Stimulated activated CD4-positive, alpha-beta T cell treated with anti-CD3 and anti-CD28 coated beads, TNF-alpha, amount 100 ng/mL, for 24 hours (primary cell): ENCODE measurements around the gene USP22.

ENCODE experiments used
- DNase-seq, 3 experiments: peaks; one replicate each; pipeline ENCODE4 v3.0.0-alpha.2; 2020; ENCODE audit warnings: low read depth in 3 of 3

Gene USP22

DNA sequence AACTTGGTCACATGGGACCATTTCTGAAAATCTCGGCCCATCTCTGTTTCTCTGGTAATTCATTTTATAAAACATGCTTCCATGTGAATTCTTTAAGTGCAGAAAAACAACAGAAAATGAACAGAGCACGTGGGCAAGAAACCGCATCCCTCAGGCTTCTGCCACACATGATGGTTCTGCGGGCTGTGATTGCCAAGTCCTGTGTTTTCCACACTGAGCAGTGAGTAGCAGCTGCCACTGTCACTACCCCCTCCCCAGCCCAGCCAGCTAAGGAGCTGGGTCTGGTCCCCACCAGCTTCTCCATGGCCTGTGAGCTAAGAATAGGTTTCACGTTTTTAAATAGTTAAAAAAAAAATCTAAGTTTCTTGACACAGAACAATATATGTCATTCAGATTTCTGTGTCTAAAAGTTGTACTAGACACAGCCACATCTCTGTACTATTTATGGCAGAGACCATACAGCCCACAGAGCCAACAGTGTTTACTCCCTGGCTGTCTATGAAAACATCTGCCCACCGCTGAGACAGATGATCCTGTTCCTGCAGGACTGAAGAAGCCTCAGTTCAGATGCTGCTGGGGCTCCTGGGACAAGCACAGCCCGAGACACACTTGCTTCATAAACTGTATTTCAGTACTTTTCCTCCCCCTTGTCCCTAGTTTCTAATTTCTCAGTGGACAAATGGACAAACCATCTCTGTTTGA lies 41.5 kb downstream of the USP22 start:
- DNase-seq: no peak

DNA sequence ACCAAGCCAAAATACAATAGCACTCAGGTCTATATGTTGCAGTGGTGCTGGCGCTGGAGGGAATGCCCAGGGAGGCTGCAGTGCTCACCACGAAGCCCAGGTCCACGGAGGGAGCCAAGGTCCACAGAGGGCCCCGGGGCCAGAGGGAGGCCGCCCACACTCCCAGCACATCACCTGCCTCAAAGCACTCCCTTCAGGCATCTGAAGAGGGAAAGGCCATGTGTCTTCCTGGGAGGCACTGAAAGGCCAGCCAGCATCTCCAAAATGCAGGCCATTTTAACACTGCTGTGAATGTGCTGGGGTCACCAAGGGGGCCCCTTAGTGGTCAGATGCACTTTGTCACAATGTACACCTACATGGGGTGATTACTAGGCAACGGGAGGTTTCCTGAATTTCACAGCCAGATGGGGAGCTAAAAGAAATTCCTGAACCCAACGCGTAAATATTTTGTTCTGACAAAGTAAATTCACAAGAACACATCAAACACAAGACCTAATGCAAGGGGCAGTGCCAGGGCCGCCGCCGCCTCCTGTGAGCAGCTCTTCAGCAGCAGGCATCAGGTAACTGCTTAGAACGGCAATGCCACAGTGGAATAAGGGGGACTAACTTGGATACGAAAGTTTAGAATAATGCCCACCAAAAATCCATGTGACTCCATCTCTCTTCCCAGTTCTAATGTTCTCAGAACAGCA lies 42.8 kb downstream of the USP22 start:
- DNase-seq: no peak

DNA sequence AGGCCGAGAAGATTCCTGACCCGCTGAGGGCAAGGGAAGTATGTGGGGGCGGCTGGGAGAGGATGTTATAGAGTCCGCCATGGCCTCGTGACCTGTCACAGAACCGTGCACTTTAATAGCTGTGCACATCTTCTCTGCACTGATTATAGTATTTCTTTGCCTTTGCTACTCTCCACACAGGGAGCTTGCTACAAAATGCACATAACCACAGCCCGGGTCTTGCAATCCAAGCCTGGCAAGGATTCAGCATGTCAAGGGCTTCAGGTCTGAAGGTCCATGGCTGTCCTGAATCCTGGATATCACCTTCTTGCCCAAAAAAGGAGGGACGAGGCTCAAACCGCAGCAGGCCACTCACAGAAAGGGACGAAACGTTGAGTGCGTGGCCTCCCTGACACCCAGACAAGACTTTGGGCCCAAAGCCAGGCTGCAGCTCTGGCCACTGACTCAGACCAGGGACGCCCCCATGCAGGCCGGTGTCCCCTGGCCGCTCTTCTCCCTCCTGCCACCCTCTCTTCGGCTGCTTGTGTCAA lies 43.7 kb downstream of the USP22 start:
- DNase-seq: no peak

DNA sequence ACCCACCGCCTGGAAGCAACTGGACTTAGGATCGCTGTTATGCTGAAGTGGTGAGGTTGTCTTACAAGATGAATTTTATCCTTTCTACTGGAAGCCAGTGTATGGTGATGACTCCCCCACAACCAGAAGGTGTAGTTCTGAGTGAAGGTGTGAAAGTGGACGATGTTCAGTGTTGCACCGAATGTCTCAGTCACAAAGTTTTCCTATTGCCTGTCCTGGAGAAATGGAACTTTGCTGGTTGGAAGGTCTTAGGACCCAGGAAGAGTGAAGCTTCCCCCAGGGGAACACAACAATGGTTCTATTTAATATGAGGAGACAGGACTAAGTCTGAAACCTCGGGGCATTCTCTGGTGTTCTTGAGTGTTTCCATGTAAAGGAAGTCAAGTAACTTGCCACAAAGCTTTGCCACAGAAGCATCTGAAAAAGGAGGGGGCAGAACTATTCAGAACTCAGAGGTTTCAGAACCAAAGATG lies 44.2 kb downstream of the USP22 start:
- no peak for DNase-seq

DNA sequence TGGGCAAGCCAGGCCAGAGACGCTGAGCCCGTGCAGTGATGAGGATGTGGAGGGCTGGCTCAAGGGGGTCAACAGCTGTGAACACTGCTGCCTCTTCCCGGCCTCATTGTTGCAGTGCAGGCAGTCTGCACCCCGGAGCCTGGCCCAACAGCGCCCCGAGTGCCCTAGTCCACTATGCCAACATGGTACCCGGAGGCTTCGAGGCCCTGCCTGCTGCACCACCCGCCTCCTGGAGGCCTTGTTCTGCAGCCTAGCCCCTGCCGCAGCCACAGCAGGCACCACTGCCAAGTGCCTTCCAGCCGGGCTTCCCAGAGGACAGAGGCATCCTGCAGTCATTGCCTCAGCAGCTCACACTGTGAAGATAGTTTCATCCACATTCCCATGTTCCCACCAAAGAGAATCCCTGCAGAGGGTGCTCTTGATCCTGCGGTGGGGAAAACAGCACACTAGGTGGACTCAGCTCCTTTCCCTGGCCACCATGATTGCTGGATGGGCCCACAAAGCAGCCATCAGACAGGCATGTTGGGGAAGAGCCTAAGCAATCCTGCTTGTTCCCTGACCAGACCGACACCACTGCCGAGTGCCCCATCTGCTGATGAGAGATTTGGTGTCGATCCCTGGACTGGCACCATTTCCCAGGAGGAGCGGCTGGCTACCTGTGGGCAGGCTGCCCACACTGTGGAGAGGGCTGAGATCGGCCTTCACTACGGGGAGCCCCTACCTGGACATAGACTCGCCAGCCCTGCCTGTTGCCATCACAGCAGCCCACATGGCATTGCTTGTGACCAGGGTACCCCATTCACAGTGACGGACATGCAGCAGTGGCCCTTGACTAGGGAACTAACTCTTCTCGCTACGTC lies 44.9 kb downstream of the USP22 start:
- DNase-seq: no peak

DNA sequence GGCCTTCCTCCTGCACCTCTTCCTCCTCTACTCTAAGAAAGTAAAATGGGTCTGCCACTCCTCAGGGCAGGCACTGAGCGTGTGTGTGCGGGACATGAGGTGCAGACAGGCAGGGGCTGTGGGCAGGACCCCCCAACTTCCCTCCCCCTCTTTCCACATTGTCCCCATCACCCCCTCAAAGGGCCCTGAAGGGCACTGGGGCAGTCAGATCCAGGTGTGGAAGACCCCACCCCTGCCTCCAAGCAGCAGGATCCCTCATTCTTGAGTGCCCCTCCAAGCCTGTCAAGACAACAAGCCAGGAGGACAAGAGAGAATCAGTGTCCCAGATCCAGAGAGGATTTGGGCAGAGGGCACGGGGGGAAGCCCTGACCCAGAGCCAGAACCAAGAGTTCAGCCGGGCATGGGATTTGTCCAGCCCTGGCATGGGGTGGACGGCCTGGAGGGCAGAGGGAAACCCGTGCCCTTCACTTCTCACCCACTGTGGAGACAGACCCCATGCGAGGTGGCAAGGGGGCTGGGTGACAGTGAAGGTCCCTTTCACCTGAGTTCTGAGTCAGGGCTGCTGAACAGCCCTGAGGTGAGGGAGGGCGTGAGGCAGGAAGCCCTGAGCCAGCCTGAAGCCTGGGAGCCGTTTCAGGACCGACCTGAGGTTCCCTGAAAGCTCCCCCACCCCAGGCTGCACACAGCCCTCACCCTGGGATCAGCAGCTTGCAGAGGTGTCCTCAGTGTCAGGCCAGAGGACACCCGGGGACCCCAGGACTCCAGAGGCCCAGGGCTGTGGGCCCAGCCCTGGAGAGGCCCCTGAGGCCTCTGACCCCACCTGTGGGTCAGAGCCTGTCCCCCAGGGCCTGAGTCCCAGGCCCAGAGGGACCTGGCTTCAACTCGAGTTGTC lies 45.8 kb downstream of the USP22 start:
- no peak for DNase-seq

DNA sequence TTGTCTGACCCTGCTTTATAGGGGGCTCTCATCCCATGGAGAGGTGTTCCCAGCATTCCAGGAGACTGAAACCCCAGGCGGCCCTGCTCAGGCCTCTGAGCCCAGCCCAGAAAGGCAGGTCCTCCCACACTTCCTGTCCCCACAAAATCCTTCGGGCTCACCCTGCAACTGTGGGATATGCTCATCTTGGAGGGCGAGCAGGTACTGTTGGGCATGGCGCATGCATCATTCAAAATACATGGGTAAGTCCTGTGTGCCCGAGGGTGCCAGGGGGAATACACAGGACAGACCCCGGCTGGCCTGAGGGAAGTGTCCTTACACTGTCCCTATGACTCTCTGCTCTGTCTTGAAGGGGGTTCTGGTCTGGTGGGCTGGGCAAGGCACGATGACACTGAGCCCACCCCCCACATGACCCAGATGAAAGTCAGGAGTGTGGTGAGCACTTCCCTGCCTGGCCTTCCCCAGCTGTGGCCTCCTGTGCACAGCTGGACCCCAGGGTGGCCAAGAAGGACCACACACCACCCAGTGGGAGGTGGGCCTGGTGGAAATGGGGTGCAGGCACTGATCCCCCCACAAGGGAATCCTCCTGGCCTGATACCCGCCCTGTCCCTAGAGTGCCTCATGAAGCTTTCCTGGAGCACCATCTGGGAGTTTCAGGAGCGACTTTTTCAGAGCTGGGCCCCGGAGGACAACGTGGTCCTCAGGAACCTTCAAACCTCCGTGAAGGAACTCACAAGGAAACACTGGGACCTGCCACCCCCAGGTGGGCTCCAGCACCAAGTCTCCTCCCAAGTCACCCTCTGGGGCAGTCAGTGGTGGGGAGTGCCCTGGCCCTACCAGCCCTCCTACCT lies 46.7 kb downstream of the USP22 start:
- no peak for DNase-seq

DNA sequence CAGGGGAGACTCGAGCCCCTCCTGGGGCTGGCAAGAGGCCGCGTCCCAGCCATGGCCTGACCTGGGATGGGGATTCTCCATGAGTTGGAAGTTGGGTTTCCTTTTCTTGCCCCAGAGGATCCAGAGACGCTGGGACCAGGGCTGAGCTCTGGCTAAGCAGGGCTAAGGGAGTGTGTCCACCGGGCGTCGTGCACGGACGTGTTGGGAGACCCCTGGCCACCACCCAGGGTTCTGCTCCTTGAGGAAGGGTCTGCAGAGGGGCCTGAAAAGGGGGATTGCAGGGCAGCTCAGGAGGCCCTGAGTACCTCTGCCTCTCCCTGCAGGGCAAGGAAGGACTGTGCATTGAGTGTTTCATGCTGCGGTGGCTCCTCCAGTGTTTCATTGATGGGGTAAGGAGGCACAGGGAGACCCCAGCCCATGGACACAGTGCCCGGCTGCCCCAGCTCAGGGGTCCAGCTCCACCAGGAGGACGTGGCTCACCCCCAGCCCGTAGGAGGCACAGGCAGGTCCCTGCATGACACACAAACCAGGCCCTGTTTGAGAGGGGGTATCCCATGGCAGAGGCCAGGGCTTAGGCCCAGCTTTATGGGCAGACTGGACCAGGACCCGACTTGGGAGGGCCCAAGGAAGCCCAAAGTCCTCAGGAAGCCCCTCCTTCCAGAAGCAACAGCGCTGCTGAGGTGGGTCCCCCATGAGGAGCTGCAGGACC lies 47.5 kb downstream of the USP22 start:
- no peak for DNase-seq

DNA sequence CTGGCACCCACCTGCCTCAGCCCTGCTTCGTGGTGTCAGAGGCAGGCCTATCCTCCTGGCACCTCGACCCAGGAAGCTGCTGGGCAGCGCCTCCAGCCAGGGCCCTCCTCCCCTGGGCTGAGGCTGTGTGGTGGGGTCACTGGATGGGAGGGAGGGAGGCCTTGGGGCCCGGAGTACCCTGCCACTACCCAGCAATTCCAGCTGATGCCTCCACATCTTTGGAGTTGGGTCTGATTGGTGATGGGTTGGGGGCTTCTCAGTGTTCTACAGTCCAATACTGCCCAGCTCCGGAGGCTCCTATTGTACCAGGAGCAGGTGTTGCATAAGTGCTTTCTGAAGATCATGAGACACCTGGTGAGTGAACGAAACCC lies 48.0 kb downstream of the USP22 start:
- no peak for DNase-seq

DNA sequence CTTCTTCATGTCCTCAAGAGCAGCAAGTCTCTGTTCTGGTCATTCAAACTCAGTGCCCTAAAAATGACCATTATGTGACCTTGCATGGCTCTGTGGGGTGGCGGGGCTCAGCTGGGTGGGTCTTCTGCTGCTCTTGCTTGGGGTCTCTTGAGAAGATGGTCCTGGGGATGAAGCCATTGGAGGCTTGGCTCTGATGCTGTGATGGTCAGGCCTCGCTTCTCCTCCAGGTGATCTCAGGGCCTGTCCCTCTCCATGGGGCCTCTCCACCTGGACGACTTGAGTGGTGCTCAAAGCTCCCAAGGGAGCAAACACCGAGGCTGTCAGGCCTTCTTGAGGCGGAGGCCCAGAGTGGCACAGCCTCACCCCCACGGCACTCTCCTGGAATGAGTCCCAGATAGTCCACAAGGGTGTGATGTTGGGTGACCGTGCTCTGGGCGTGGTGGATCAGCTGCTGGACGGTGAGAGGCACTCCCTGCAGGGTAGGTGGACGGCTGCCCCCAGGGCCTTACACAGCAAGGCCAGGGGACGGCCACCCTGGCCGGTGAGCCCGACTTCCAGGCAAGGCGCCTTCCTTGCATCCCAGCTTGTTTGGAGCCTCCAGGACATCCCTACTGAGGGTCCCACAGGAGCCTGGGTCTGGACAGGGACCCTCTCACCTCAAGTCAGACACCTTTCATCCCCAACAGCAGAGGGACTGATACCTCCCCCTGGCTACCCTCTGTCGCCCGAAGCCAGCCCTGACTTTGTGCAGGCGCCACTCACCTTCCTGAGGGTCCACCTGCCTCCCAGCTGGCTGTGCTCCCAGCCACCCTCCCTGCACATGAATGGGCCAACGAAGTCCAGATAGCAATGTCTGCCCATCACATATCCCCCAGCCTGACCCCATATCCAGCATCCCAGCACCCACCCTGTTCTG lies 48.7 kb downstream of the USP22 start:
- DNase-seq: no peak

DNA sequence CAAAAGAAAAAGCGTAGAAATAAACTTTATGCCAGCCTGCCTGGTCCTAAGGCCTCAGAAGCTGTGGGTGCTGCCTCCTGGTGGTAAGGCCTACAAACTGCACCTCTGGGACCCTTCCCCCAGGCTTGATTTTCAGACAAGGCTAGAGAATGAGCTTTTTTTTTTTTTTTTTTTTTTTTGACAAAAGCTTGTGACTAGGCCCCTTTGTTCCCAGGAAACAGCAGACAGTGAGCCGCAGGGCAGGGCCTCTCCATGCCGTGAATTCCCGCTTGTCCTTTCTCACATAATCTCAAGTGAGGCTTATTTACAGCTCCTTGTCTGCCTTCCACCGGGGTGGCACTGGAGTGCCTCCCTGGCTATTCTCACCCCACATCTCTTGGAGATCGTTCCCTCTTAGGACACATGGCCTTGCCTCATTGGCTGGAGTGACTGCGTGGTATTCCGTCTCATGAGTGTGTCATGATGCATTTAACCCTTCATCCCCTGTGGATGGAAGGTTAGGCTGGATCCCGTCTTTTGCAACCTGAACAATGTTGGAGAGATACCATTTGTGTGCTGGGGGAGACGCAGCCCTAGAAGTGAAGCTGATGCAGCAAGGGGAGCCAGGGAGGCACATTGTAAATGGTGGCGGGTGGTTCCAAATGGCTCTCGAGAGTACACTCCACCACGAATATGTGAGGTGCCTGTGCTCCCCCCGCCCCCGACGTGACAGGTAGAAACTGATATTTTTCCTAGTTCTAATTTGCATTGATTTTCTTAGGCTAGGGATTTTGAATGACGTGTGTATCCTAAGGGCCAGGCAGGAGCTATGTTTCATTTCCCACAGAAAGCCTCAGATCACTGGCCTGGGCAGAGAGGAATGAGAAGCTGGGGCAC lies 49.6 kb downstream of the USP22 start:
- peak; percentile 28 to 62 (median 29) for DNase-seq

DNA sequence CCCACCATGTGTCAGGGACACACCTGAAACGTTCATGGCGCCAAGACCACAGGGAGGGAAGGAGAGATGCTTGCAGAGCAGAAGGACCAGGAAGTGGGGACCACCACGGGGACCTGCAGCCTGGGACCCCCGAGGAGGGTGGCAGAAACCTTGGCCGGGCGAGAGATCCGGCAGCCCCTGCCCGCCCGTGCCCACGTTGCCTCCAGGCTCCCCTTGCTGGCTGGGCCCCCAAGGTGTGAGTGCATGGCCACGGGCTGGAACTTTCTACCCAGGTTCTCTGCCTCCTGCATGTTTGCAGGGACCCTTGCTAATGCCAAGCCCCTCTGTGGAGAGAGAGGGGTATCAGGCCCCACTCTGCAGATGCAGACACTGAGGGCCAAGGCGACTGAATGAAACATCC lies 50.4 kb downstream of the USP22 start:
- no peak for DNase-seq

DNA sequence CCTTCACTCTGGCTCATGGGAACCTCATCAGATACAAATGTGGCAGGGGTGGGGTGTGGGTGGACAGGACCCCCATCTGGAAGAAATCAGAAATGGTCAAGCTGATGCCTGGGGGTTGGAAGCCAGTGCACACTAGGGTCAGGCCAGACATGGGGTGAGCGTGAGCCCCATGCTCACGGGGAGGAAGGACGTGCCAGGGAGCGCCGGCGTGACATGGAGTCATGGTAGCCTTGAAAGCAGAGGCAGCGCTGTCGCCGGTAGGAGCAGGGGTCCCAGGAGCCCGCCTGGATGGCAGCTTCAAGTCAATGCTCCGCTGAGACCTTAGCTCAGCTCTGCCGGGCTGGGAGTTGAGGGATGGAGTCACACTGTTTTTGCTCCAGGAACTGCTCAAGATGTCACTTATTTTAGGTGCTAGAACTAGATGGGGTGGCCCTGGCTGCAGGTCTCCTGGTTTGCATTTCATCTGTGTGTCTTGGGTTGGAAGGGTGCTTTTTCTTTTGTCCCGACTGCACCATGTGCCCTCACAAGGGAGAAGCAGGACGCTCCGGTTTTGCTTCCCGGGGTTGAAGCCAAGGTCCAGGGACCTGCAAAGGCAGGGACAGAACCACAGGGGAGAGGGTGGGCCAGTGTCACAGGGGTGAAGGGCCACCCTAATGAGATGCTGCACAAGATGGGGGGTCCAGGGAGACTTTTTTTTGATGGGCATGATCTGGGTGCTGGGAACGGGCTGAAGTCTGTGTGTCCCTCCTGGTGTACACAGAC lies 51.4 kb downstream of the USP22 start:
- DNase-seq: no peak

DNA sequence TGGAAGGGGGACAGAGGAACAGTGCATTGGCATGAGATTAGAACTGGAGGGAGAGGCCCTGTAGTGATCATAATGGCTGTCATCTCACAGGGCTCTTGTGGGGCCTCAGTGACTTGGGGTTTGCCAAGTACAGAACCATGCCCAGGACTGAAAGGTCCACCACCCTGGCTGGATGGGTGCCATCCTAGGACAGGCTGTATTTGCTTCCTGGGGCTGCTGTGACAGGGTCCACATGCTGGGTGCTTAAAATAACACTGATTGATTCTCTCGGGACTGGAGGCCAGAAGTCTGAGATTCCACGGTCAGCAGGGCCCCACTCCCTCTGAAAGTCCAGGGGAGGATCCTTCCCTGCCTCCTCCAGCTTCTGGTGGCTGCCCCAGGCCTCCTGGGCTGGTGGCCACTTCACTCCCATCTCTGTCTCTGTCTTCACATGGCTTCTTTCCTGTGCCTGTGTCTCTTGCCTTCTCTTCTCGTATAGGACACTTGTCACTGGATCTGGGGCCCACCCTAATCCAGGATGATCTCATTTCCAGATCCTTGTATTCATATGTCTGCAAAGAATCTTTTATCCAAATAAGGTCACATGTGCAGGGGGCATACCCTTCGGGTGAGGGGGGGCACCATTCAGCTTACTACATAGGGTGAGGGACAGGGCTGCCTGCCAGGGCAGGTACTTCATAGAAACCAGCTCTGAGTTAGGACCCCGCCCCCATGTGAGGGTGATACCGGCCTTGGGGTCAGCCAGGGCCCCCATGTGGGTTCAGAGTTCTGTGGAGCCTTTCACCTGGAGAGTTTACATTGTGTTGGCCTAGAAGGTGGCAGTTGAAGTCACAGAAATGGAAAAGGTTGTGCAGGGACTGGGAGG lies 52.6 kb downstream of the USP22 start:
- DNase-seq: no peak

DNA sequence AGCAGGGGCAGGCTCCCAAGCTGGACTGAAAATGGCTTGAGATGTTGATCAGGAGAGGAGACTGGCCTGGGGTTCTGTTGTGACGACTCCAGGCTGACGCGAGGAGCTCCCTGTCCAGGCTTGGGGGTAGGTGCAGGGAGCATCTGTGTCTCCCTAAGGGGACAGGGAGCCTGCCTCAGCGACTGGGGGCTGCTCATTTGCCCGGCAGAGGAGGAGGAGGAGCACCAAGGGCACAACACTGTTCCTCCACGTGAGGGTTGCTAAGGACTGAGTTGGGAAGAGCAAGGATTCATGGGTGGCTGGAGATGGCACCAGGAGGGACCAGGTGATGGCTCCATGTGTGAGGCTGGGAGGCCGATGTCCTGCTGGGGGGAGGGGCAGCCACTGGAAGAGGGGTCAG lies 53.3 kb downstream of the USP22 start:
- no peak for DNase-seq

DNA sequence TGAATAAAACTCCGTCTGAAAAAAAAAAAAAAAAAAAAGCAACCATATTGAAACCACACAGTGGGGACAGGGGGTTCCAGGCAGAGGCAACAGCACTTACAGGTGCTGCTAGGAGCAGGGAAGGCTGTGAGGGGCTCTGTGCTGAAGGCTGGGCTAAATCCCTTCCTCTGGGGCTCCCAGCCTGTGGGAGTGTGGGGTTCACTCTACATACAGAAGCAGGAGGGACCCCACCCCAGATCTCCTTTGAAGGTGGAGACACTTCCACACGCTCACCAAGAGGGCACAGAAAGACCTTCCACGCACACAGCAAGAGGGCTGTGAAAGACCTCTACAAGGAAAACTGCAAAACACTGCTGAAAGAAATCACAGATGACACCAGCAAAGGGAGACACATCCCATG lies 53.9 kb downstream of the USP22 start:
- DNase-seq: no peak
